Neural cell (in vitro differentiated cells): ENCODE data around the gene FAM8A1.

Source experiments
- CTCF ChIP-seq: fragments of 450-650 bp; IDR thresholded peaks from 2 replicates; pipeline ENCODE4 v1.5.1; 2014; ENCODE audit warnings: antibody characterized with exemption, mild to moderate bottlenecking, moderate library complexity; ENCODE audit not compliant: poor library complexity, severe bottlenecking
- EZH2 ChIP-seq: fragments of 200-600, 300-800 bp; shearing (Covaris generic), sonication (generic); IDR thresholded peaks from 2 replicates; pipeline ENCODE4 v1.6.1; 2014; ENCODE audit warnings: antibody characterized with exemption, low read length, borderline replicate concordance, mild to moderate bottlenecking; ENCODE audit not compliant: insufficient read depth, poor library complexity, severe bottlenecking
- MXI1 ChIP-seq: fragments of 450-650 bp; conservative IDR thresholded peaks from 2 replicates; pipeline ENCODE4 v1.6.1; 2014; ENCODE audit warnings: antibody characterized with exemption, mild to moderate bottlenecking; ENCODE audit not compliant: poor library complexity, severe bottlenecking
- POLR2AphosphoS5 ChIP-seq: IDR thresholded peaks from 2 replicates; pipeline ENCODE4 v1.6.1; 2012

- TF ChIP-seq POLR2AphosphoS5: no peak
- TF ChIP-seq EZH2: no peak
- no peak for TF ChIP-seq CTCF
- TF ChIP-seq MXI1: no peak
These were observed 56.5 kb downstream of the FAM8A1 start for GRCh38 chr6:17656644-17657043.
